SK-N-SH (cell line): ENCODE measurements around the gene DENND1A.
"Not testable (repeated sequence)": the region's sequence is repeated elsewhere in the genome, so short reads cannot be mapped to it uniquely, and the experiment has no call there.

Experiments
- EP300 ChIP-seq, 2 experiments: IDR thresholded peaks; 2 replicates each; pipeline versions ENCODE4 v1.4.0 to v1.6.1; 2012; ENCODE audit warnings: borderline replicate concordance in 1 of 2, low read depth in 1 of 2, low read length in 1 of 2
- EZH2phosphoT487 ChIP-seq: fragments of 200-600 bp; sonication (generic); IDR thresholded peaks from 2 replicates; pipeline ENCODE4 v1.6.1; 2017; ENCODE audit warnings: low read depth, mixed run types, mild to moderate bottlenecking, antibody characterized with exemption, moderate library complexity, borderline replicate concordance
- NFIC ChIP-seq: IDR thresholded peaks from 2 replicates; pipeline ENCODE4 v1.4.0; 2012; ENCODE audit warnings: borderline replicate concordance
- RAD21 ChIP-seq: IDR thresholded peaks from 2 replicates; pipeline ENCODE4 v1.6.1; 2012; ENCODE audit warnings: mild to moderate bottlenecking, low read length
- RCOR1 ChIP-seq: fragments of 150-350 bp; IDR thresholded peaks from 2 replicates; pipeline ENCODE4 v1.6.1; 2017; ENCODE audit warnings: antibody characterized with exemption, low read length
- RFX5 ChIP-seq: IDR thresholded peaks from 2 replicates; pipeline ENCODE4 v1.6.1; 2012; ENCODE audit warnings: mild to moderate bottlenecking, improper control_type of control experiment, low read length
- SMC3 ChIP-seq: IDR thresholded peaks from 2 replicates; pipeline ENCODE4 v1.6.1; 2012; ENCODE audit warnings: low read depth, low read length, improper control_type of control experiment
- TCF12 ChIP-seq: IDR thresholded peaks from 2 replicates; pipeline ENCODE4 v1.4.0; 2012
- YY1 ChIP-seq: IDR thresholded peaks from 2 replicates; pipeline ENCODE4 v1.4.0; 2012; ENCODE audit warnings: low read depth, mild to moderate bottlenecking
- TF ChIP-seq, protein P1 (sequence below): IDR thresholded peaks from 2 replicates; pipeline ENCODE4 v1.4.0; 2012; ENCODE audit warnings: low read depth
- TF ChIP-seq, protein P2 (sequence below): IDR thresholded peaks from 2 replicates; pipeline ENCODE4 v1.6.1; 2012; ENCODE audit warnings: mild to moderate bottlenecking, low read depth, low read length, moderate library complexity
- TF ChIP-seq, protein P3 (sequence below): fragments of 200-600 bp; sonication (generic); IDR thresholded peaks from 2 replicates; pipeline ENCODE4 v1.6.1; 2017; ENCODE audit warnings: antibody characterized with exemption, mild to moderate bottlenecking, moderate library complexity
- TF ChIP-seq, protein P4 (sequence below): IDR thresholded peaks from 2 replicates; pipeline ENCODE4 v1.4.0; 2012; ENCODE audit warnings: low read depth, borderline replicate concordance

DNA sequence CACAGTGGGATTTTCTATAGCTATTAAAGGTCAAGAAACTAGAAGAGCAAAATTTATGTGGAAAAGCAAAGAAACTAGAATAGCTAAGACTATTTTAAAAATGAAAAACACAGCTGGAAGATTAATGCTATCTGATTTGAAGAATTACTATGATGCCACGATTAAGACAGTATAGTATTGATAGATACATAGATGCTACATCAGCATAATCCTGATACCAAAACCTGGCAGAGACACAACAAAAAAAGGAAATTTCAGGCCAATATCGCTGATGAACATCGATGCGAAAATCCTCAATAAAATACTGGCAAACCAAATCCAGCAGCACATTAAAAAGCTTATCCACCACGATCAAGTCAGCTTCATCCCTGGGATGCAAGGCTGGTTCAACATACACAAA lies 201.4 kb downstream of the DENND1A start:
- TF ChIP-seq YY1; RAD21; NFIC; EP300 (IDR thresholded peaks at IDR 0.05; ENCODE audit: borderline replicate concordance in 1 of 2, low read depth in 1 of 2, low read length in 1 of 2); TCF12; EZH2phosphoT487; RFX5; RCOR1; SMC3: not testable (repeated sequence)
- TF ChIP-seq, protein P1, sequence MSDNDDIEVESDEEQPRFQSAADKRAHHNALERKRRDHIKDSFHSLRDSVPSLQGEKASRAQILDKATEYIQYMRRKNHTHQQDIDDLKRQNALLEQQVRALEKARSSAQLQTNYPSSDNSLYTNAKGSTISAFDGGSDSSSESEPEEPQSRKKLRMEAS = not testable (repeated sequence)
- TF ChIP-seq, protein P2, sequence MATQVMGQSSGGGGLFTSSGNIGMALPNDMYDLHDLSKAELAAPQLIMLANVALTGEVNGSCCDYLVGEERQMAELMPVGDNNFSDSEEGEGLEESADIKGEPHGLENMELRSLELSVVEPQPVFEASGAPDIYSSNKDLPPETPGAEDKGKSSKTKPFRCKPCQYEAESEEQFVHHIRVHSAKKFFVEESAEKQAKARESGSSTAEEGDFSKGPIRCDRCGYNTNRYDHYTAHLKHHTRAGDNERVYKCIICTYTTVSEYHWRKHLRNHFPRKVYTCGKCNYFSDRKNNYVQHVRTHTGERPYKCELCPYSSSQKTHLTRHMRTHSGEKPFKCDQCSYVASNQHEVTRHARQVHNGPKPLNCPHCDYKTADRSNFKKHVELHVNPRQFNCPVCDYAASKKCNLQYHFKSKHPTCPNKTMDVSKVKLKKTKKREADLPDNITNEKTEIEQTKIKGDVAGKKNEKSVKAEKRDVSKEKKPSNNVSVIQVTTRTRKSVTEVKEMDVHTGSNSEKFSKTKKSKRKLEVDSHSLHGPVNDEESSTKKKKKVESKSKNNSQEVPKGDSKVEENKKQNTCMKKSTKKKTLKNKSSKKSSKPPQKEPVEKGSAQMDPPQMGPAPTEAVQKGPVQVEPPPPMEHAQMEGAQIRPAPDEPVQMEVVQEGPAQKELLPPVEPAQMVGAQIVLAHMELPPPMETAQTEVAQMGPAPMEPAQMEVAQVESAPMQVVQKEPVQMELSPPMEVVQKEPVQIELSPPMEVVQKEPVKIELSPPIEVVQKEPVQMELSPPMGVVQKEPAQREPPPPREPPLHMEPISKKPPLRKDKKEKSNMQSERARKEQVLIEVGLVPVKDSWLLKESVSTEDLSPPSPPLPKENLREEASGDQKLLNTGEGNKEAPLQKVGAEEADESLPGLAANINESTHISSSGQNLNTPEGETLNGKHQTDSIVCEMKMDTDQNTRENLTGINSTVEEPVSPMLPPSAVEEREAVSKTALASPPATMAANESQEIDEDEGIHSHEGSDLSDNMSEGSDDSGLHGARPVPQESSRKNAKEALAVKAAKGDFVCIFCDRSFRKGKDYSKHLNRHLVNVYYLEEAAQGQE = not testable (repeated sequence)
- TF ChIP-seq, protein P3, sequence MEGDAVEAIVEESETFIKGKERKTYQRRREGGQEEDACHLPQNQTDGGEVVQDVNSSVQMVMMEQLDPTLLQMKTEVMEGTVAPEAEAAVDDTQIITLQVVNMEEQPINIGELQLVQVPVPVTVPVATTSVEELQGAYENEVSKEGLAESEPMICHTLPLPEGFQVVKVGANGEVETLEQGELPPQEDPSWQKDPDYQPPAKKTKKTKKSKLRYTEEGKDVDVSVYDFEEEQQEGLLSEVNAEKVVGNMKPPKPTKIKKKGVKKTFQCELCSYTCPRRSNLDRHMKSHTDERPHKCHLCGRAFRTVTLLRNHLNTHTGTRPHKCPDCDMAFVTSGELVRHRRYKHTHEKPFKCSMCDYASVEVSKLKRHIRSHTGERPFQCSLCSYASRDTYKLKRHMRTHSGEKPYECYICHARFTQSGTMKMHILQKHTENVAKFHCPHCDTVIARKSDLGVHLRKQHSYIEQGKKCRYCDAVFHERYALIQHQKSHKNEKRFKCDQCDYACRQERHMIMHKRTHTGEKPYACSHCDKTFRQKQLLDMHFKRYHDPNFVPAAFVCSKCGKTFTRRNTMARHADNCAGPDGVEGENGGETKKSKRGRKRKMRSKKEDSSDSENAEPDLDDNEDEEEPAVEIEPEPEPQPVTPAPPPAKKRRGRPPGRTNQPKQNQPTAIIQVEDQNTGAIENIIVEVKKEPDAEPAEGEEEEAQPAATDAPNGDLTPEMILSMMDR = not testable (repeated sequence)
- TF ChIP-seq, protein P4, sequence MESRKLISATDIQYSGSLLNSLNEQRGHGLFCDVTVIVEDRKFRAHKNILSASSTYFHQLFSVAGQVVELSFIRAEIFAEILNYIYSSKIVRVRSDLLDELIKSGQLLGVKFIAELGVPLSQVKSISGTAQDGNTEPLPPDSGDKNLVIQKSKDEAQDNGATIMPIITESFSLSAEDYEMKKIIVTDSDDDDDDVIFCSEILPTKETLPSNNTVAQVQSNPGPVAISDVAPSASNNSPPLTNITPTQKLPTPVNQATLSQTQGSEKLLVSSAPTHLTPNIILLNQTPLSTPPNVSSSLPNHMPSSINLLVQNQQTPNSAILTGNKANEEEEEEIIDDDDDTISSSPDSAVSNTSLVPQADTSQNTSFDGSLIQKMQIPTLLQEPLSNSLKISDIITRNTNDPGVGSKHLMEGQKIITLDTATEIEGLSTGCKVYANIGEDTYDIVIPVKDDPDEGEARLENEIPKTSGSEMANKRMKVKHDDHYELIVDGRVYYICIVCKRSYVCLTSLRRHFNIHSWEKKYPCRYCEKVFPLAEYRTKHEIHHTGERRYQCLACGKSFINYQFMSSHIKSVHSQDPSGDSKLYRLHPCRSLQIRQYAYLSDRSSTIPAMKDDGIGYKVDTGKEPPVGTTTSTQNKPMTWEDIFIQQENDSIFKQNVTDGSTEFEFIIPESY = not testable (repeated sequence)
